HG02938 (cell line): ENCODE measurements around the gene ADIRF.

Experiments
- ATAC-seq: cut with Tn5 transposase; IDR thresholded peaks from one replicate; pipeline ENCODE4 v1.9.1; 2021; ENCODE audit warnings: mild to moderate bottlenecking, moderate library complexity; ENCODE audit not compliant: unreplicated experiment

The ADIRF gene

GRCh38 chr10:86960003-86960862 lies 8.0 kb upstream of the ADIRF start:
- peak; percentile 77 for ATAC-seq

DNA sequence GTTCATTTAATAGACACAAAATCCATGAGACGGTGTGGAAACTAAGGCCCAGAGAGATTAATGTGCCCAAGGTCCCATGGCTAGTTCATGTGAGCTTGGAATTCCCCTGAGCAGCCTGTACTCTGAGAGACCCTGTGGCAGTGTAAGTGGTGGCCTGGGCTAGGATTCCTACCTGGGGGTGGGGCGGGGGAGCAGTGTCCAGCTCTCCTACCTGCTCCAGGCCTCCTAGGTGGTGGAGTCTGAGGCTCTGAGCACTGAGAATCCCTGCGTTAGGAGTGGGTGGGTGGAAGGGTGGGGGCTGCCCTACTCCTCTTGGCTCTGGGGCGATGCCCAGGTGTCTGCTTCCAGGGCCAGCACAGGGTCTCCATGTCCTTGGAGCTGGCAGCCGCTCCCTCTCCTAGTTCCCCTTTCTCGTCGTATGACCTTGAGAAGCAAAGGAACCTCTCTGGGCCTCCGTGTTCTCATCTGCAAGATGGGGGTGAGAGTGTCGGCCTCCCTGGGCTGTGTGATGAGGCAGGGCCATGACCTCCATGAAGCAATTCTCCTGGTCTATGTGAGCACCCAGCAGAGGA lies 7.3 kb upstream of the ADIRF start:
- no peak for ATAC-seq

GRCh38 chr10:86961481-86962091 lies 6.7 kb upstream of the ADIRF start:
- ATAC-seq = no peak

GRCh38 chr10:86962136-86962980 lies 5.9 kb upstream of the ADIRF start:
- no peak for ATAC-seq

DNA sequence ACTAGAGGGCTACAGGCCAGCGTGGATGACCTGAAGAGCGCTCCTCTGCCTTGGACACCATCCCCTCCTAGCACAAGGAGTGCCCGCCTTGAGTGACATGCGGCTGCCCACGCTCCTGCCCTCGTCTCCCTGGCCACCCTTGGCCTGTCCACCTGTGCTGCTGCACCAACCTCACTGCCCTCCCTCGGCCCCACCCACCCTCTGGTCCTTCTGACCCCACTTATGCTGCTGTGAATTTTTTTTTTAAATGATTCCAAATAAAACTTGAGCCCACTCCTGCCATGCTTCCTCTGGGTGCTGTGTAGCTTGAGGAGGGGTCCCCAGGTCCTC lies 5.3 kb upstream of the ADIRF start:
- no peak for ATAC-seq

DNA sequence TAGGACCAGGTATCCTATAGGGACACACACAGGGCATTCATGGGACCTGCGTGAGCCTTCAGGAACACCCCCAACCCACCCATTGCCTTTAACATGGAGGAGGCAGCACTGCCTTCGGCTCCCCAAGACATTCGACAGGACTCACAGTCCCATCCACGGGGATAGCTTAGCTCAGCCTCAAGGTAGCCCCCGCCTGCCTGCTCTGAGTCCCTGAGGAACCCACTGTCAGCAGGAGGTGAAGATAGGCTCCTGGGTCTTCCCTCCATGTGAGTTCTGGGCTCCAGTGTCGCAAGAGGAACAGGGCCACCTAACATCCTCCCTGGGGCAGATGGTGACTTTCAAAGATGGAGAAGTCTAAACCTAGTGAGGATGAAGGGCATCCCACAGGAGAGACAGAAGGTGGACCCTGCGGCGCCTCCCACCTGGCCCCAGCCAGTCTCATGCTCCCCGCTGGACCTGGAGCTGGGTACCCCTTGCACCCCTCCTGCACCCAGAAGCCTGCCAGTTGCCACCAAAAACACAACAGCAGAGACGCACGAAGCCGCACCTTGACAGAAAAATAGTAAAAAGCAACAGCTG lies 4.9 kb upstream of the ADIRF start:
- no peak for ATAC-seq

- no peak for ATAC-seq
These were observed 4.0 kb upstream of the ADIRF start for GRCh38 chr10:86964061-86964846.

DNA sequence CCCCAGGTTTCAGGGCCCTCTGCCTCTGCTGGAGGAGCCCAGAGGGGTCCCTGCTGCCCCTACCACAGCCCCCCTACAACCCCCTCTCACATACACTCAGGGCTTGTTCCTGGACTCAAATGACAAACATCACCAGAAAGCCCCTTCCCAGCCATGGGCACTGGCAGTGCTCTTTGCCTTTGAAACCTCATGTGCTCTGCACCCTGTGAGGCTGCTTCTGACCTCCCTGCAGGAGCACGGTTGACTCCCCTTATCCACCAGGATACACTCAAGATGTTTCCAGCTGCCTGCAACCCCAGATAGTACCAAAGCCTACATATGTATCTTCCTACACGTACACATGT lies 3.5 kb upstream of the ADIRF start:
- no peak for ATAC-seq

DNA sequence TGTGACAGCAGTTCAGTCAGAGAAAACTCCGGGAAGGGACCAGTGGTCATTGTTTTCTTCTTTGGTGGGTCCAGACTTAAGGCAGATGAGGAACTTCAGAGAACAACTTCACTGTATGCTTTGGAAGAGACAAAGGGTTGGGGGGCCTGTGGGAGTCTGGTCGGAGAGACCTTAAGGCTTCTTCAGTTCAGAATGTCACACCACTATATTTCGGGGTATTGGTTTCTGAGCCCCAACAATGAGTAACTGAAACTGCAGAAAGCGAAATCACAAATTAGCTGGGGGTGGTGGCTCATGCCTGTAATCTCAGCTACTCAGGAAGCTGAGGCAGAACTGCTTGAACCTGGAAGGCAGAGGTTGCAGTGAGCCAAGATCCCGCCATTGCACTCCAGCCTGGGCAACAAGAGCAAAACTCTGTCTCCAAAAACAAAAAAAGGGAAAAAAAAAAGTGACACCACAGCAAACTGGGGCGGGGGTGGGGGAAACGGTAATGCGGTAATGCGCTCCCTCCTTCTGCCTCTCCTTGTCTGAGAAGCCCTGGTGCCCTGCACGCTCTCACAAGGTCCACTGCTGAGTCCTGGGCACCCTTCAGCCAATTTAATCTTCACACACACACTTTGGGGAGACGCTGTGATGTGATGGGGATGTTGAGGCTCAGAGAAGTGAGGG lies 2.2 kb upstream of the ADIRF start:
- no peak for ATAC-seq

DNA sequence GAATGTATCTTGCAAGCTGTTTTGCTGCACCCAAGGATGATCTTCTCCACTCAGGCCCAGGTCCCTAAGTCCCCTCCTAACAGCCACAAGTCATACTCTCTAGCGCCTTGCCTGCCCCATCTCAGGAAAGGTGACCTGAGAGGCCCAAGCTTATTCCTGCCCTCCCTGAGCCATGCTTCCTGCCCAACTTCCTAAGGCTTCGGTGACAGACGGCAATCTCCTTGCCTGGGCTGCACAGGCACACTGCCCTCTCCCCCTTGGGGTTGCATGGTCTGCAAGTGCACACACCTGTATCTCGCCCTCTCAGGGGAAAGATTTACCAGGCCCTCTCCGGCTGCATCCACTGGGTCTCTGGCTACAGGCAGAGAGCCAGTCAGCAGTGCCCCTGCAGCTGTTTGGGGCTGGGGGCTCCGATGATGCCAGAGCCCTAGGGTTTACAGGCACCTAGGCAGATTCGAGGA lies 771 bp upstream of the ADIRF start:
- no peak for ATAC-seq

- no peak for ATAC-seq
These were observed 693 bp downstream of the ADIRF start for GRCh38 chr10:86968994-86969355.

DNA sequence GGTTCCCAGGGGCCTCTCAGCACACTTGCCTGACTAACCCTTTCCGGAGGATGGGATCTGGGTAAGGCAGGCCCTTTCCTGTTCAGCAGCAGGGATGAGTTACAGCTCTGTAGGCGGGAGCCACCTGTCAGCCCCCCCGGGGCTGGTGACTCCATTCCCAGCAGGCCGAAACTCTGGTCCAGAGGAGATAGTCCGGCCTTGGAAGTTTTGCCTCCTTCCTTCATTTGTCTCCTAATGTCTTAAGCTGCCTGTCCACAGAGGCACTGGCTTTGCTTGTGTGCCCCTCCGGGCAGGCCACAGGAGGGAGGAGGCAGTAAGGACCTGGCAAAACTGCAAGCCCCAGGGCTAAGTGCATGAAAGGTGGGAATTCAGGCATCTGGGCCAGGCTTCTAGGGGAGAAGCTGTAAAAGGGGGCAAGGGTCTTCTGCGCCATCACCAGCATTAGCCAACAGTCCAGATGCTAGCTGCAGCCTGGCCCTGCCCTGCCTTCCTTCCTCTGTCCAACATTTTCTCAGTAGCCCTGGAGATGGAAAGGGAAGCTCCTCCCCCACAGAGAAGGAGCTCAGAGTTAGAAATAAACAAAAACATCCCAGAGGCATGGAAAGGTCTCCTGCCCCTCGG lies 1.2 kb downstream of the ADIRF start:
- ATAC-seq = no peak

- ATAC-seq = no peak
These were observed 2.1 kb downstream of the ADIRF start for GRCh38 chr10:86970162-86970981.

GRCh38 chr10:86970982-86971231 lies 2.6 kb downstream of the ADIRF start:
- ATAC-seq = no peak

DNA sequence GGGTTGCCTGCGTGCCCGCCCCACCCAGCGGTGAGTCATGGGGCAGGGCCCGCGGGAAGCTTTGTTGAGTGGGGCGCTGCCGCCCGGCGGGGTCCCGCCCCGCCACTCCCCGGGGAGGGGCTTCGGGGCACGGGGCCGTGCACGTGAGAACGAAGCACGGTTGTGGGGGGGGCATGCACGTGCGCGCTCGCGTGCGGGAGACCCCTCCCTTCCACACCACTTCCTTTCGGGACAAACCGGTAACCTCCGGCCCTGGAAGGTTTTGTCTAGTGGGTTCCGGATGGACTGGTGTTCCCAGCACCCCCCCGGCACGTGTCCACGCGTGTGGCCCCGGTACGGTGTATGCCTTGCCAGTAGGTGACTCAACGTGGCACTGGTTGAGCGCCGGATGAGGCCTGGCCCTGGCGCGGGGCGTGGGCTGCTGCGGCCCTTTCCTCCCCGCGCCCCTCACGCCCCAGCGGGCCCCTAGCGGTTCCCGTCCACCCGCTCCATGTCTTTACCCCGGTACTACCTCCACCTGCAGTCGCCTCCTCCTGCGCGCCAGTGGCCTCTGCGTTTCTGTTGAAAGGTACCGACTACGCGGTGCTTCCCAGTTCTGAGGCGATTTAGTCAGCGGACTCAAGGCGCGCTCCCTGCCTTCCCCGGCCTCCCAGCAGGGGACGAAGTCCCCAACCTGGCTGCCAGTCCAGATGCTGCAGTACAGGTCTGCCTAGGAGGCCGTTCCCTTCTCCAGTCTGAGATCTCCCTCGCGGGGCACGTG lies 3.1 kb downstream of the ADIRF start:
- ATAC-seq = peak; percentile 56

- ATAC-seq = no peak
These were observed 4.5 kb downstream of the ADIRF start for GRCh38 chr10:86972613-86973380.

DNA sequence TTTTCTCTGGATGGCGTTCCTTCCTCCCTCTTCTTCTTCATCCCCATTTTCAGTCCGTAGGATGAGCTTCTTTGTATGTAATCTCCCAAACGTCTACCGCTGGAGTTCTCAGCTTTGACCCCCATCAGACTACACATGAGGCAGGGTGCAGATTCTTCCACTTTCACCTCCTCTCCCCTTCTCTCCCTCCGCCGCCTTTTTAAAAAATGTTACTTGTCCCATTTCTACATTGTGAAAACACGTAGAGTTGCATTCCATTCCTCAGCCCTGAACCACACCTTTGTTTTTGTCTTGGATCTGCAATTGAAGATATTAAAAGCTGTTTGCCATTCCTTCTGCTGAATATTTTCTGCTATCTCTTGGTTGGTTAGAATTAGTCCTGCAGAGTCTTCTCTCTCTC lies 6.2 kb downstream of the ADIRF start:
- no peak for ATAC-seq
